Osteocyte (in vitro differentiated cells): Measurements from ENCODE around the gene NRCAM. TPM values are rescaled to one million over a fixed set of nuclear protein-coding genes. Genes with fewer than 3 reads are reported as not detected.

Experiments
- DNase-seq: peaks from one replicate; pipeline ENCODE4 v3.0.0; 2021; ENCODE audit warnings: mixed read lengths; ENCODE audit not compliant: unreplicated experiment; ENCODE audit errors: extremely low spot score
- H3K27ac Mint-ChIP-seq: one replicate; pipeline ENCODE4 v1.8.0; 2021; ENCODE audit warnings: mild to moderate bottlenecking, mixed read lengths; ENCODE audit not compliant: unreplicated experiment
- H3K27me3 Mint-ChIP-seq: one replicate; pipeline ENCODE4 v1.8.0; 2021; ENCODE audit warnings: mixed read lengths; ENCODE audit not compliant: unreplicated experiment
- H3K36me3 Mint-ChIP-seq: one replicate; pipeline ENCODE4 v1.8.0; 2021; ENCODE audit warnings: mixed read lengths; ENCODE audit not compliant: unreplicated experiment
- H3K4me1 Mint-ChIP-seq: one replicate; pipeline ENCODE4 v1.8.0; 2021; ENCODE audit warnings: mixed read lengths; ENCODE audit not compliant: unreplicated experiment
- H3K4me3 Mint-ChIP-seq: one replicate; pipeline ENCODE4 v1.8.0; 2021; ENCODE audit warnings: mild to moderate bottlenecking, moderate library complexity, mixed read lengths; ENCODE audit not compliant: unreplicated experiment
- H3K9me3 Mint-ChIP-seq: one replicate; pipeline ENCODE4 v1.8.0; 2021; ENCODE audit warnings: mixed read lengths; ENCODE audit not compliant: unreplicated experiment
- CTCF ChIP-seq: fragments of 200-600 bp; sonication (generic); IDR thresholded peaks from 2 replicates; pipeline ENCODE4 v1.5.0; 2021; ENCODE audit warnings: antibody characterized with exemption, mild to moderate bottlenecking, moderate library complexity
- total RNA-seq: library from RNA; stranded (reverse); gene quantifications from 2 replicates; pipeline ENCODE4 v1.2.1, GENCODE V29; 2021

Gene NRCAM
- total RNA-seq, 1 donor from 2014 or later, result 81.8 TPM

GRCh38 chr7:108322925-108323832 is 133.1 kb downstream of the NRCAM start:
- H3K4me1 Mint-ChIP-seq, result peaks cover 18% of the 10 kb centered on the region
- DNase-seq, result no peak
- H3K27me3 Mint-ChIP-seq, result no peaks in the 10 kb centered on the region
- H3K9me3 Mint-ChIP-seq, result no peaks in the 10 kb centered on the region
- no peak overlapping the region for H3K27ac Mint-ChIP-seq
- H3K4me3 Mint-ChIP-seq, result no peak overlapping the region
- H3K36me3 Mint-ChIP-seq, result peaks cover 2% of the 10 kb centered on the region
- no peak for TF ChIP-seq CTCF

- DNase-seq, result no peak
- H3K9me3 Mint-ChIP-seq, result no peaks in the 10 kb centered on the region
- H3K27ac Mint-ChIP-seq, result no peak overlapping the region
- H3K4me3 Mint-ChIP-seq, result no peak overlapping the region
- peaks cover 6% of the 10 kb centered on the region for H3K36me3 Mint-ChIP-seq
- H3K27me3 Mint-ChIP-seq, result no peaks in the 10 kb centered on the region
- TF ChIP-seq CTCF, result no peak
- peaks cover 12% of the 10 kb centered on the region for H3K4me1 Mint-ChIP-seq
Measured at GRCh38 chr7:108322046-108322445, 134.2 kb downstream of the NRCAM start.

GRCh38 chr7:108321359-108321758 is 134.9 kb downstream of the NRCAM start:
- DNase-seq, result no peak
- H3K27ac Mint-ChIP-seq, result no peak overlapping the region
- H3K27me3 Mint-ChIP-seq, result no peaks in the 10 kb centered on the region
- no peaks in the 10 kb centered on the region for H3K9me3 Mint-ChIP-seq
- H3K36me3 Mint-ChIP-seq, result peaks cover 8% of the 10 kb centered on the region
- H3K4me1 Mint-ChIP-seq, result peaks cover 12% of the 10 kb centered on the region
- H3K4me3 Mint-ChIP-seq, result no peak overlapping the region
- no peak for TF ChIP-seq CTCF

- Mint-ChIP-seq H3K4me3 (no peak overlapping the region), H3K27ac (no peak overlapping the region), H3K9me3 (no peaks in the 10 kb centered on the region), H3K36me3 (peaks cover 8% of the 10 kb centered on the region), H3K4me1 (peaks cover 28% of the 10 kb centered on the region), H3K27me3 (no peaks in the 10 kb centered on the region)
- no peak for TF ChIP-seq CTCF
- DNase-seq, result no peak
Measured at GRCh38 chr7:108316708-108317107, 139.5 kb downstream of the NRCAM start.

- Mint-ChIP-seq H3K4me3 (no peak overlapping the region), H3K9me3 (no peaks in the 10 kb centered on the region), H3K4me1 (peaks cover 47% of the 10 kb centered on the region), H3K36me3 (peaks cover 8% of the 10 kb centered on the region), H3K27me3 (no peaks in the 10 kb centered on the region), H3K27ac (peak overlapping the region; percentile 42)
- no peak for DNase-seq
- no peak for TF ChIP-seq CTCF
Measured at GRCh38 chr7:108314551-108314950, 141.7 kb downstream of the NRCAM start.
